Mesenchymal stem cell (in vitro differentiated cells and primary cell): ENCODE results near the gene R3HDM1.

Experiments
- DNase-seq: peaks from one replicate; pipeline ENCODE4 v3.0.0-alpha.2; 2013
- H2AFZ ChIP-seq: one replicate; pipeline ENCODE4 v1.6.1; 2013; ENCODE audit warnings: low read depth, mild to moderate bottlenecking, control low read depth, inconsistent platforms, low read length, moderate library complexity
- H2AK5ac ChIP-seq: 2 replicates; pipeline ENCODE4 v1.6.1; 2013; ENCODE audit warnings: low read length, moderate library complexity, mild to moderate bottlenecking, inconsistent platforms; ENCODE audit not compliant: severe bottlenecking
- H2BK120ac ChIP-seq: one replicate; pipeline ENCODE4 v1.6.1; 2013; ENCODE audit warnings: low read depth, mild to moderate bottlenecking, inconsistent platforms, low read length, moderate library complexity
- H2BK12ac ChIP-seq, 2 experiments: one replicate each; pipeline ENCODE4 v1.6.1; 2013; ENCODE audit warnings: inconsistent platforms in 2 of 2, low read length in 2 of 2, mild to moderate bottlenecking in 2 of 2, moderate library complexity in 2 of 2, control low read depth in 1 of 2
- H2BK15ac ChIP-seq: one replicate; pipeline ENCODE4 v1.6.1; 2013; ENCODE audit warnings: mild to moderate bottlenecking, low read depth, inconsistent platforms; ENCODE audit not compliant: poor library complexity, severe bottlenecking
- H2BK5ac ChIP-seq: 2 replicates; pipeline ENCODE4 v1.6.1; 2013; ENCODE audit warnings: low read depth, mild to moderate bottlenecking, low read length, control low read depth, inconsistent platforms; ENCODE audit not compliant: poor library complexity, severe bottlenecking
- H3K14ac ChIP-seq, 2 experiments: one replicate each; pipeline ENCODE4 v1.6.1; 2013; ENCODE audit warnings: inconsistent platforms in 2 of 2, low read length in 2 of 2, control low read depth in 1 of 2, mild to moderate bottlenecking in 1 of 2, moderate library complexity in 1 of 2
- H3K18ac ChIP-seq, 2 experiments: one replicate each; pipeline ENCODE4 v1.6.1; 2013; ENCODE audit warnings: inconsistent platforms in 2 of 2, low read length in 2 of 2, control low read depth in 1 of 2, low read depth in 1 of 2, mild to moderate bottlenecking in 1 of 2
- H3K23ac ChIP-seq, 2 experiments: one replicate each; pipeline ENCODE4 v1.6.1; 2013; ENCODE audit warnings: inconsistent platforms in 2 of 2, low read length in 2 of 2, mild to moderate bottlenecking in 2 of 2, moderate library complexity in 2 of 2, control low read depth in 1 of 2
- H3K27ac ChIP-seq: 2 replicates; pipeline ENCODE4 v1.5.1; 2013; ENCODE audit warnings: mild to moderate bottlenecking, moderate library complexity, low read length, control low read depth, inconsistent platforms; ENCODE audit not compliant: poor library complexity, severe bottlenecking
- H3K27me3 ChIP-seq, 2 experiments: 2 replicates each; pipeline versions ENCODE4 v1.6.1 to v1.7.0; 2013; ENCODE audit warnings: low read length in 2 of 2, mild to moderate bottlenecking in 2 of 2, moderate library complexity in 2 of 2, control low read depth in 1 of 2, inconsistent platforms in 1 of 2; ENCODE audit not compliant: control insufficient read depth in 1 of 2, insufficient read depth in 1 of 2
- H3K36me3 ChIP-seq, 2 experiments: 2 replicates each; pipeline versions ENCODE4 v1.6.1 to v1.7.0; 2013; ENCODE audit warnings: low read length in 2 of 2, control low read depth in 1 of 2, inconsistent platforms in 1 of 2, low read depth in 1 of 2, mild to moderate bottlenecking in 1 of 2; ENCODE audit not compliant: insufficient read depth in 2 of 2, control insufficient read depth in 1 of 2
- H3K4ac ChIP-seq, 2 experiments: one replicate each; pipeline ENCODE4 v1.6.1; 2013; ENCODE audit warnings: inconsistent platforms in 2 of 2, low read length in 2 of 2, mild to moderate bottlenecking in 2 of 2, moderate library complexity in 2 of 2, control low read depth in 1 of 2, low read depth in 1 of 2
- H3K4me1 ChIP-seq: 2 replicates; pipeline ENCODE4 v1.6.1; 2013; ENCODE audit warnings: low read depth, low read length, control low read depth; ENCODE audit not compliant: control insufficient read depth, insufficient read depth
- H3K4me2 ChIP-seq: 2 replicates; pipeline ENCODE4 v1.6.1; 2013; ENCODE audit warnings: low read length, mild to moderate bottlenecking, inconsistent platforms; ENCODE audit not compliant: poor library complexity, severe bottlenecking
- H3K4me3 ChIP-seq, 2 experiments: 2 replicates each; pipeline versions ENCODE4 v1.5.1 to v1.7.0; 2013; ENCODE audit warnings: low read length in 2 of 2, mild to moderate bottlenecking in 2 of 2, control low read depth in 1 of 2, low read depth in 1 of 2; ENCODE audit not compliant: insufficient read depth in 1 of 2
- H3K79me1 ChIP-seq: replicated peaks from 2 replicates; pipeline ENCODE4 v1.6.1; 2013; ENCODE audit warnings: mild to moderate bottlenecking, control low read depth, low read length, inconsistent platforms; ENCODE audit not compliant: poor library complexity, severe bottlenecking
- H3K9ac ChIP-seq: 2 replicates; pipeline ENCODE4 v1.7.0; 2013; ENCODE audit warnings: mild to moderate bottlenecking, low read length, moderate library complexity
- H3K9me3 ChIP-seq: 2 replicates; pipeline ENCODE4 v1.7.0; 2013; ENCODE audit warnings: mild to moderate bottlenecking, low read length; ENCODE audit not compliant: control insufficient read depth
- H4K8ac ChIP-seq: one replicate; pipeline ENCODE4 v1.6.1; 2013; ENCODE audit warnings: inconsistent platforms, mild to moderate bottlenecking, low read length, moderate library complexity
- H4K91ac ChIP-seq: one replicate; pipeline ENCODE4 v1.6.1; 2013; ENCODE audit warnings: mild to moderate bottlenecking, low read length, inconsistent platforms
- WGBS: methylation state at CpG from one replicate; pipeline ENCODE4 v1.1.7; 2013; ENCODE audit warnings: mixed read lengths; 5-methylcytosine and 5-hydroxymethylcytosine counted together

The R3HDM1 gene

GRCh38 chr2:135607561-135607960 is 76.3 kb downstream of the R3HDM1 start:
- H2BK12ac ChIP-seq: no peak overlapping the region
- no peak overlapping the region for H3K23ac ChIP-seq
- H3K79me1 ChIP-seq: peaks cover 14% of the 10 kb centered on the region
- H2AFZ ChIP-seq: no peak overlapping the region
- H4K91ac ChIP-seq: no peak overlapping the region
- no peak overlapping the region for H3K14ac ChIP-seq
- H3K9me3 ChIP-seq: no peaks in the 10 kb centered on the region
- peaks cover 13 to 14% of the 10 kb centered on the region in 2 experiments for H3K36me3 ChIP-seq
- DNase-seq: peak; percentile 6
- no peak overlapping the region for H2BK120ac ChIP-seq
- H3K4me3 ChIP-seq: no peak overlapping the region
- H3K27ac ChIP-seq: no peak overlapping the region
- no peaks in the 10 kb centered on the region for H3K27me3 ChIP-seq
- no peak overlapping the region for H2BK5ac ChIP-seq
- no peak overlapping the region for H2AK5ac ChIP-seq
- H3K4me1 ChIP-seq: no peaks in the 10 kb centered on the region
- no peak overlapping the region for H2BK15ac ChIP-seq
- H3K9ac ChIP-seq: no peak overlapping the region
- H3K4ac ChIP-seq: no peak overlapping the region
- no CpG with 5 or more reads among the region's 2 CpGs for WGBS
- no peak overlapping the region for H3K18ac ChIP-seq
- H3K4me2 ChIP-seq: no peak overlapping the region
- no peak overlapping the region for H4K8ac ChIP-seq

- Histone ChIP-seq H2BK12ac (no peak overlapping the region), H2BK15ac (no peak overlapping the region), H2BK5ac (no peak overlapping the region), H3K27me3 (no peaks in the 10 kb centered on the region), H4K91ac (no peak overlapping the region), H3K4ac (no peak overlapping the region), H3K9me3 (no peaks in the 10 kb centered on the region), H3K36me3 (peaks cover 0 to 4% of the 10 kb centered on the region in 2 experiments), H2BK120ac (no peak overlapping the region), H2AFZ (no peak overlapping the region), H3K4me1 (no peaks in the 10 kb centered on the region), H3K4me3 (no peak overlapping the region), H3K9ac (no peak overlapping the region), H4K8ac (no peak overlapping the region), H3K27ac (no peak overlapping the region), H2AK5ac (no peak overlapping the region), H3K18ac (no peak overlapping the region), H3K23ac (no peak overlapping the region), H3K4me2 (no peak overlapping the region), H3K79me1 (peaks cover 8% of the 10 kb centered on the region), H3K14ac (no peak overlapping the region)
- WGBS: no CpG with 5 or more reads among the region's 2 CpGs
- no peak for DNase-seq
Measured at GRCh38 chr2:135612319-135612718, 81.0 kb downstream of the R3HDM1 start.

- Histone ChIP-seq H2AK5ac (no peak overlapping the region), H4K91ac (no peak overlapping the region), H2BK15ac (no peak overlapping the region), H2BK120ac (no peak overlapping the region), H3K4ac (no peak overlapping the region), H3K27me3 (no peaks in the 10 kb centered on the region), H3K4me1 (no peaks in the 10 kb centered on the region), H2BK12ac (no peak overlapping the region), H2AFZ (no peak overlapping the region), H3K79me1 (peaks cover 8% of the 10 kb centered on the region), H3K4me3 (no peak overlapping the region), H3K4me2 (no peak overlapping the region), H2BK5ac (no peak overlapping the region), H3K9me3 (no peaks in the 10 kb centered on the region), H3K23ac (no peak overlapping the region), H3K36me3 (peaks cover 0 to 4% of the 10 kb centered on the region in 2 experiments), H3K27ac (no peak overlapping the region), H3K18ac (no peak overlapping the region), H3K14ac (no peak overlapping the region), H4K8ac (no peak overlapping the region), H3K9ac (no peak overlapping the region)
- no peak for DNase-seq
- 71% methylated on average over 3 of the region's 3 CpGs for WGBS
Measured at GRCh38 chr2:135615404-135615803, 84.1 kb downstream of the R3HDM1 start.

DNA sequence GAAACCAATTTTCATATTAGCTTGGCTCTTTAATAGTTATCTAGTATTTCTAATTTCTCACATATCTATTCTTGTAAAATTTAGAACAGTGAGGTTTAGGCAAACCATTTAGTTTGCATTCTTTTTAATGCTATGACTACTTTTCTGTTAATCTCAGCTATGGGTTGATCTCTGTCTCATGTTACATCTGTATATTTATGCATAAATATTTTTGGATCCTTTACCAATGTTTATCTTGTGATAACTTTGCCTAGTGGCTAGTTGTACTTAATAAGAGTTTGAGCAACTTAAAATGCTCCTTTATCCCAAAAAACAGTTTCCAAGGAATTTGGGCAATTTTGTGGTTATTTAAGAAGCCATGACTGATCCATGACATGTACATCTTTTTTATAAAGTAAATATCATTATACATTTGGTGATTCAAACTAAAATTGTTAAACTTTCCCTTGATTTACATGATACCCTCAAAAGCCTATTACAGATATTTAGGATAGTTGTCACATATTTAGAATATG is 86.3 kb downstream of the R3HDM1 start:
- Histone ChIP-seq H2BK15ac (no peak overlapping the region), H3K36me3 (peaks cover 0 to 3% of the 10 kb centered on the region in 2 experiments), H3K23ac (no peak overlapping the region), H4K8ac (no peak overlapping the region), H2BK120ac (no peak overlapping the region), H3K27me3 (no peaks in the 10 kb centered on the region), H3K79me1 (peaks cover 4% of the 10 kb centered on the region), H2BK5ac (no peak overlapping the region), H4K91ac (no peak overlapping the region), H3K4me1 (no peaks in the 10 kb centered on the region), H3K14ac (no peak overlapping the region), H3K4ac (no peak overlapping the region), H3K4me2 (no peak overlapping the region), H2AK5ac (no peak overlapping the region), H3K9me3 (no peaks in the 10 kb centered on the region), H3K18ac (no peak overlapping the region), H3K4me3 (no peak overlapping the region), H2AFZ (no peak overlapping the region), H3K27ac (no peak overlapping the region), H3K9ac (no peak overlapping the region), H2BK12ac (no peak overlapping the region)
- DNase-seq: no peak
